Stimulated activated CD4-positive, alpha-beta T cell treated with anti-CD3 and anti-CD28 coated beads, Interleukin-12 subunit alpha, Interleukin-12 subunit beta, amount 100 ng/mL, for 4 hours (primary cell): ENCODE data around the gene MATK.
A peak's percentile ranks its signal among the peaks of the same experiment; 100 is the strongest.
"Not testable (repeated sequence)": the region's sequence is repeated elsewhere in the genome, so short reads cannot be mapped to it uniquely, and the experiment has no call there.

Source experiments
- DNase-seq: peaks from one replicate; pipeline ENCODE4 v3.0.0-alpha.2; 2020

Gene MATK

GRCh38 chr19:3770136-3770999 is 15.8 kb downstream of the MATK start:
- DNase-seq, result no peak

- DNase-seq, result no peak
Observed at GRCh38 chr19:3769494-3769893, 16.7 kb downstream of the MATK start.

- DNase-seq, result no peak
Observed at GRCh38 chr19:3768748-3769099, 17.5 kb downstream of the MATK start.

GRCh38 chr19:3768015-3768747 is 18.0 kb downstream of the MATK start:
- no peak for DNase-seq

GRCh38 chr19:3767050-3767449 is 19.1 kb downstream of the MATK start:
- DNase-seq, result no peak

- DNase-seq, result no peak
Observed at GRCh38 chr19:3766520-3766919, 19.7 kb downstream of the MATK start.

- DNase-seq, result not testable (repeated sequence)
Observed at GRCh38 chr19:3765757-3766156, 20.4 kb downstream of the MATK start.

GRCh38 chr19:3765121-3765520 is 21.1 kb downstream of the MATK start:
- no peak for DNase-seq

- DNase-seq, result peak; percentile 98
Observed at GRCh38 chr19:3762501-3763459, 23.4 kb downstream of the MATK start, which contains the start of gene MRPL54. TSS of gene MRPL54 (plus strand) at chr19:3762682. CDS start at chr19:3762701, 19 bp downstream.

- DNase-seq, result no peak
Observed at GRCh38 chr19:3762130-3762473, 24.1 kb downstream of the MATK start.

- peak; percentile 97 for DNase-seq
Observed at GRCh38 chr19:3761382-3762129, 24.6 kb downstream of the MATK start, which contains the start of gene APBA3. TSS of gene APBA3 (minus strand) at chr19:3761692. CDS start at chr19:3760264, 1,428 bp downstream.

- DNase-seq, result no peak
Observed at GRCh38 chr19:3760871-3761361, 25.3 kb downstream of the MATK start.

GRCh38 chr19:3759482-3760254 is 26.5 kb downstream of the MATK start:
- no peak for DNase-seq

- DNase-seq, result not testable (repeated sequence)
Observed at GRCh38 chr19:3758297-3758696, 27.9 kb downstream of the MATK start.

GRCh38 chr19:3757705-3758104 is 28.5 kb downstream of the MATK start:
- DNase-seq, result not testable (repeated sequence)

GRCh38 chr19:3753631-3754410 is 32.4 kb downstream of the MATK start:
- DNase-seq, result no peak

- no peak for DNase-seq
Observed at GRCh38 chr19:3752492-3752891, 33.7 kb downstream of the MATK start.

- no peak for DNase-seq
Observed at GRCh38 chr19:3751236-3751635, 34.9 kb downstream of the MATK start.

- DNase-seq, result no peak
Observed at GRCh38 chr19:3750211-3750610, 36.0 kb downstream of the MATK start.

GRCh38 chr19:3748965-3749364 is 37.2 kb downstream of the MATK start:
- DNase-seq, result no peak
